ENCODE results near the gene BCL11B. TPM values are rescaled to one million over a fixed set of nuclear protein-coding genes. Genes with fewer than 3 reads are reported as not detected.

BCL11B gene
- total and polyA plus RNA-seq, 10 of the 15 experiments (the other 5 are each of a cell fraction or from before 2014, with no cell fraction given) = 0.38 to 5.5 (median 1.3) TPM

DNA sequence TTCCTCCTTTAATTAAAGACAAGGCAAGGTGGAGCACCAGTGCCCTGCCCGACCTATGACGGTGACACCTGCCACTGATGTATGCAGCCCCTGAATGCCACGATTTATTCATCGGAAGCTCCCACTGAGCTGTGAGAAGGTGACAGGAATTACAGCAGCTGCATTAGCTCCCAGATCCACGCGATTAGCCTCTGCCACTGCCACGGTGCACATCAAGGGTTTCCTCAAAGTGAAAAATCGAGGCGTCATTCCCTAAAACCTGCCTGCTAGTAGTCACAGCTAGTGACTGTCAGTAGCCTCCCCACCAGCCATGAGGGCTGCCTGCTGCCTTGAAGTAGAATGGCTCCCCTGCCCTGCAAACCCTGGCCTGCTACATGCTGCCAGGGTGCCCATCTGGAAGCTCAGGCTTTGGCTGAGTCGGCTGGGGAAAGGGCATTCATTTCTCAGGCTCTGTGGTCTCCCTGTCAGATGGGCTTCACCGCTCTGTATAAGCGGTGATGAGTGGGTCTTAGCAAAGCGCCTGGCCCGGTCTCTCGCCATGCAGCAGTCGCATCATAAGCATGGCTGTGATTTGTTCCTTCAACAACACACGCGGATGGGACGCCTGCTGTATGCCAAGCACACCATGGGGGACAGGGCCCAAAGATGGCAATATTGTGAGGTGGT is 8.2 kb upstream of the BCL11B start (continued):
- no peak for TF ChIP-seq IRF4 (IDR thresholded peaks at IDR 0.05; ENCODE audit: low read depth, low read length)
- no peak for TF ChIP-seq IKZF2 (IDR thresholded peaks at IDR 0.05)
- no peak for TF ChIP-seq FOS (IDR thresholded peaks at IDR 0.05; ENCODE audit: borderline replicate concordance, extremely low read depth, insufficient read length)

- no peaks in the 10 kb centered on the region for H3K9me3 ChIP-seq (replicated peaks; ENCODE audit: control insufficient read depth, insufficient read depth, low read length)
- ATAC-seq = no peak
- no TSS peak for BruUV-seq (replicated peaks)
- ChIA-PET RAD21 (ENCODE audit: unreplicated experiment) (no interaction called here), POLR2A (no interaction called here), SMC1A (ENCODE audit: uncharacterized antibody, unreplicated experiment) (interaction anchor here (2.1 to 4.0 kb wide), 2 partner anchors 8 to 137 kb away, joined by 5 to 26 read pairs; no protein-coding TSS in a partner anchor), CTCF (interaction anchor here (0.7 to 2.8 kb wide), 4 partner anchors 12 to 136 kb away, joined by 3 to 7 read pairs (median 5); no protein-coding TSS in a partner anchor)
- FAIRE-seq = no peak
- intact Hi-C loops (cut with micrococcal nuclease; ENCODE audit: unreplicated experiment) = no loop called here
- no peaks in the 10 kb centered on the region for H3K36me3 ChIP-seq (ENCODE audit: control insufficient read depth in 2 of 2, insufficient read depth in 2 of 2, low read length in 1 of 2)
- peaks cover 4% of the 10 kb centered on the region for H3K4me1 ChIP-seq (ENCODE audit: control insufficient read depth, insufficient read depth, low read length)
- no peak overlapping the region for H3K9ac ChIP-seq (ENCODE audit: control insufficient read depth, insufficient read depth, low read length)
- no peak for TF ChIP-seq STAT1 (conservative IDR thresholded peaks at IDR 0.05)
- TF ChIP-seq RUNX3 (IDR thresholded peaks at IDR 0.05; ENCODE audit: low read length) = no peak
- no peak for TF ChIP-seq ZNF687 (IDR thresholded peaks at IDR 0.05)
- no peak for TF ChIP-seq NR2C1 (IDR thresholded peaks at IDR 0.05)
- no peak for TF ChIP-seq ESRRA (IDR thresholded peaks at IDR 0.05; ENCODE audit: low read length)
- TF ChIP-seq ZBED1 (IDR thresholded peaks at IDR 0.05; ENCODE audit: borderline replicate concordance) = no peak
- TF ChIP-seq SIN3A (IDR thresholded peaks at IDR 0.05; ENCODE audit: low read depth, low read length) = no peak
- TF ChIP-seq FOS (IDR thresholded peaks at IDR 0.05; ENCODE audit: borderline replicate concordance, extremely low read depth, insufficient read length) = no peak
- no peak for TF ChIP-seq PAX8 (IDR thresholded peaks at IDR 0.05)
- H3K79me2 ChIP-seq (ENCODE audit: control insufficient read depth, insufficient read depth, low read length) = no peaks in the 10 kb centered on the region
- no peak for DNase-seq (ENCODE audit: low read depth, low spot score)
- no peak overlapping the region for H3K4me2 ChIP-seq (ENCODE audit: control insufficient read depth, insufficient read depth)
- no peak overlapping the region for H3K4me3 ChIP-seq
- in situ Hi-C loops (cut with MboI) = no loop called here
- no peak overlapping the region for H2AFZ ChIP-seq (ENCODE audit: control insufficient read depth, low read depth, low read length)
- 39% methylated on average over 6 of the region's 6 CpGs for WGBS (ENCODE audit: insufficient coverage, insufficient replicate concordance, low lambda C conversion rate, missing lambda C conversion rate)
- H3K27me3 ChIP-seq (replicated peaks in 1 of 2; ENCODE audit: control insufficient read depth in 2 of 2, insufficient read depth in 2 of 2, low read length in 1 of 2) = peaks cover 0 to 12% of the 10 kb centered on the region in 2 experiments; a peak in 3 of 4 replicates
- H4K20me1 ChIP-seq (ENCODE audit: control insufficient read depth, insufficient read depth) = no peaks in the 10 kb centered on the region
- H3K27ac ChIP-seq (ENCODE audit: control insufficient read depth, insufficient read depth) = no peak overlapping the region
Observed at GRCh38 chr14:99278836-99279235, 6.8 kb upstream of the BCL11B start.
